ENCODE data around the gene TPD52L3. TPM values are rescaled to one million over a fixed set of nuclear protein-coding genes. Genes with fewer than 3 reads are reported as not detected.

Gene TPD52L3
- polyA plus RNA-seq, 3 donors, result not detected

GRCh38 chr9:6354072-6354686, 26.0 kb downstream of the TPD52L3 start:
- Mint-ChIP-seq H3K9me3 (no peaks in the 10 kb centered on the region), H3K4me1 (peaks cover 3% of the 10 kb centered on the region), H3K4me3 (no peak overlapping the region), H3K27me3 (ENCODE audit: low read depth in 3 of 3) (peaks cover 6 to 12% (median 8%) of the 10 kb centered on the region in 3 donors), H3K27ac (no peak overlapping the region), H3K36me3 (no peaks in the 10 kb centered on the region)
- H3K4me3 ChIP-seq (replicated peaks in 1 of 3; ENCODE audit: low read depth in 2 of 3, low read length in 3 of 3), result no peak overlapping the region
- no peak overlapping the region for H3K4me2 ChIP-seq (replicated peaks; ENCODE audit: extremely low read depth, low read length, poor library complexity, severe bottlenecking)
- intact Hi-C loops (cut with micrococcal nuclease), result loop anchor here in 1 of 2 donors (5.0 to 10.0 kb wide), 2 partner anchors 218 to 381 kb away; no protein-coding TSS in a partner anchor
- H3K36me3 ChIP-seq (replicated peaks in 1 of 2; ENCODE audit: control insufficient read depth in 1 of 2, insufficient read depth in 2 of 2, low read length in 2 of 2), result no peaks in the 10 kb centered on the region
- H3K9me3 ChIP-seq (replicated peaks in 1 of 2; ENCODE audit: control insufficient read depth in 1 of 2, insufficient read depth in 1 of 2, low read length in 2 of 2), result no peaks in the 10 kb centered on the region
- H3K9ac ChIP-seq (ENCODE audit: insufficient read depth, low read length, poor library complexity, severe bottlenecking), result no peak overlapping the region
- no peaks in the 10 kb centered on the region for H3K4me1 ChIP-seq (ENCODE audit: control insufficient read depth in 1 of 2, insufficient read depth in 2 of 2, low read length in 2 of 2)
- H2AFZ ChIP-seq (ENCODE audit: insufficient read depth, low read depth, low read length, poor library complexity, severe bottlenecking), result no peak overlapping the region
- DNase-seq, result peak; percentile 23 to 40 (median 27)
- peak; percentile 79 for TF ChIP-seq CTCF (IDR thresholded peaks at IDR 0.05)
- WGBS (ENCODE audit: insufficient coverage), result no CpG with 5 or more reads among the region's 3 CpGs
- H3K79me2 ChIP-seq (ENCODE audit: insufficient read depth, low read length), result no peaks in the 10 kb centered on the region
- H3K27ac ChIP-seq (ENCODE audit: low read depth in 1 of 2, low read length in 2 of 2), result no peak overlapping the region
- H3K27me3 ChIP-seq (ENCODE audit: control insufficient read depth in 2 of 2, insufficient read depth in 2 of 2, low read length in 2 of 2), result peaks cover 0 to 4% of the 10 kb centered on the region in 2 donors
- H4K20me1 ChIP-seq (ENCODE audit: insufficient read depth, low read length), result no peaks in the 10 kb centered on the region

- no peaks in the 10 kb centered on the region for H4K20me1 ChIP-seq (ENCODE audit: insufficient read depth, low read length)
- no peak overlapping the region for H3K4me2 ChIP-seq (replicated peaks; ENCODE audit: extremely low read depth, low read length, poor library complexity, severe bottlenecking)
- no peaks in the 10 kb centered on the region for H3K4me1 ChIP-seq (ENCODE audit: control insufficient read depth in 1 of 2, insufficient read depth in 2 of 2, low read length in 2 of 2)
- H3K27me3 ChIP-seq (ENCODE audit: control insufficient read depth in 2 of 2, insufficient read depth in 2 of 2, low read length in 2 of 2), result peaks cover 0 to 4% of the 10 kb centered on the region in 2 donors
- intact Hi-C loops (cut with micrococcal nuclease), result loop anchor here (5.0 to 10.0 kb wide), 2 partner anchors 212 to 379 kb away; no protein-coding TSS in a partner anchor
- Mint-ChIP-seq H3K27ac (no peak overlapping the region), H3K36me3 (no peaks in the 10 kb centered on the region), H3K4me3 (no peak overlapping the region), H3K4me1 (peaks cover 3% of the 10 kb centered on the region), H3K27me3 (ENCODE audit: low read depth in 3 of 3) (peaks cover 5 to 9% (median 8%) of the 10 kb centered on the region in 3 donors), H3K9me3 (no peaks in the 10 kb centered on the region)
- no peak for DNase-seq
- H3K9me3 ChIP-seq (replicated peaks in 1 of 2; ENCODE audit: control insufficient read depth in 1 of 2, insufficient read depth in 1 of 2, low read length in 2 of 2), result no peaks in the 10 kb centered on the region
- no CpG with 5 or more reads among the region's 2 CpGs for WGBS (ENCODE audit: insufficient coverage)
- peak overlapping the region; percentile 9 for H2AFZ ChIP-seq (ENCODE audit: insufficient read depth, low read depth, low read length, poor library complexity, severe bottlenecking)
- H3K4me3 ChIP-seq (replicated peaks in 1 of 3; ENCODE audit: low read depth in 2 of 3, low read length in 3 of 3), result no peak overlapping the region
- no peak overlapping the region for H3K27ac ChIP-seq (ENCODE audit: low read depth in 1 of 2, low read length in 2 of 2)
- H3K79me2 ChIP-seq (ENCODE audit: insufficient read depth, low read length), result no peaks in the 10 kb centered on the region
- H3K36me3 ChIP-seq (replicated peaks in 1 of 2; ENCODE audit: control insufficient read depth in 1 of 2, insufficient read depth in 2 of 2, low read length in 2 of 2), result no peaks in the 10 kb centered on the region
- no peak for TF ChIP-seq CTCF (IDR thresholded peaks at IDR 0.05)
- no peak overlapping the region for H3K9ac ChIP-seq (ENCODE audit: insufficient read depth, low read length, poor library complexity, severe bottlenecking)
Observed at GRCh38 chr9:6355728-6356127, 27.6 kb downstream of the TPD52L3 start.

All from CD14-positive monocyte (primary cell).